GM21390 (cell line): ENCODE data around the gene RMRP.
A peak's percentile ranks its signal among the peaks of the same experiment; 100 is the strongest.
"Not testable (repeated sequence)": the region's sequence is repeated elsewhere in the genome, so short reads cannot be mapped to it uniquely, and the experiment has no call there.

Source experiments
- ATAC-seq: cut with Tn5 transposase; IDR thresholded peaks from one replicate; pipeline ENCODE4 v1.9.1; 2021; ENCODE audit not compliant: unreplicated experiment

Gene RMRP

GRCh38 chr9:35646153-35646532 is 11.7 kb downstream of the RMRP start:
- ATAC-seq, result no peak

- ATAC-seq, result not testable (repeated sequence)
Measured at GRCh38 chr9:35645736-35646135, 12.1 kb downstream of the RMRP start.

GRCh38 chr9:35643046-35643445 is 14.8 kb downstream of the RMRP start:
- ATAC-seq, result no peak

- ATAC-seq, result not testable (repeated sequence)
Measured at GRCh38 chr9:35641478-35641877, 16.3 kb downstream of the RMRP start.

GRCh38 chr9:35640431-35640830 is 17.4 kb downstream of the RMRP start:
- not testable (repeated sequence) for ATAC-seq

- no peak for ATAC-seq
Measured at GRCh38 chr9:35639631-35640030, 18.2 kb downstream of the RMRP start.

GRCh38 chr9:35639225-35639624 is 18.6 kb downstream of the RMRP start:
- not testable (repeated sequence) for ATAC-seq

GRCh38 chr9:35638751-35639150 is 19.1 kb downstream of the RMRP start:
- ATAC-seq, result not testable (repeated sequence)

- not testable (repeated sequence) for ATAC-seq
Measured at GRCh38 chr9:35637427-35637955, 20.3 kb downstream of the RMRP start.

- not testable (repeated sequence) for ATAC-seq
Measured at GRCh38 chr9:35636877-35637246, 21.0 kb downstream of the RMRP start.

GRCh38 chr9:35636135-35636876 is 21.5 kb downstream of the RMRP start:
- no peak for ATAC-seq

- no peak for ATAC-seq
Measured at GRCh38 chr9:35635730-35636129, 22.1 kb downstream of the RMRP start.

- ATAC-seq, result no peak
Measured at GRCh38 chr9:35629597-35629996, 28.2 kb downstream of the RMRP start.

- no peak for ATAC-seq
Measured at GRCh38 chr9:35628389-35628991, 29.3 kb downstream of the RMRP start.

- no peak for ATAC-seq
Measured at GRCh38 chr9:35627575-35627974, 30.2 kb downstream of the RMRP start.

- peak; percentile 52 for ATAC-seq
Measured at GRCh38 chr9:35619800-35620158, 38.0 kb downstream of the RMRP start.

GRCh38 chr9:35618854-35619799 is 38.7 kb downstream of the RMRP start:
- ATAC-seq, result peak; percentile 54

GRCh38 chr9:35618325-35618727 is 39.5 kb downstream of the RMRP start, which contains the start of gene CD72:
CD72 (minus strand) TSS chr9:35618413; CDS start chr9:35618303, 110 bp downstream.
- no peak for ATAC-seq

- no peak for ATAC-seq
Measured at GRCh38 chr9:35617548-35617947, 40.3 kb downstream of the RMRP start.

GRCh38 chr9:35616681-35617459 is 40.9 kb downstream of the RMRP start:
- ATAC-seq, result peak; percentile 44
